22Rv1 (cell line): ENCODE data around the gene MYLK.

ENCODE experiments used
- ZFX ChIP-seq: fragments of 450-650 bp; IDR thresholded peaks from 2 replicates; pipeline ENCODE4 v1.6.1; 2017; ENCODE audit warnings: antibody characterized with exemption, borderline replicate concordance
- TF ChIP-seq, protein P1 (sequence below): fragments of 450-650 bp; IDR thresholded peaks from 2 replicates; pipeline ENCODE4 v1.5.1; 2017; ENCODE audit warnings: mild to moderate bottlenecking

DNA sequence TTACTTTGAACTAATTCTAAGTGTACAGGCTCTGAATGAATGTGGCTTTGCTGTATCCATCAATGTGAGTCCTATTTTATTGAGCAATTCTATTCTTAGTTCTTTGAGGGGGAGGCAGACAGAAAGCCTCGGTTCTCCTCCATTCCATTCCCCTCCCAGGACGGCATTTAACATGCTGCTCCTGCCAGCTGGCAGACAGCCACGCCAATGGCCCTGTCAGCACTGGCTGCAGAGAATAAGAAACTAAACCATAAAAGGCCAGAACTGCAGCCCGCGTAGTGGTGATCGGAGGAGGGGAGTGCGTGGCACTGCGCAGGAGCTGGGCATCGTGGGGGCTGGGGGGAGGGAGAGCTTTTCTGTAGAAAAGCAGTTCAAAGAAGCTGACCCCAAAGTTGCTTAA is 223.2 kb downstream of the MYLK start:
- TF ChIP-seq, protein P1, sequence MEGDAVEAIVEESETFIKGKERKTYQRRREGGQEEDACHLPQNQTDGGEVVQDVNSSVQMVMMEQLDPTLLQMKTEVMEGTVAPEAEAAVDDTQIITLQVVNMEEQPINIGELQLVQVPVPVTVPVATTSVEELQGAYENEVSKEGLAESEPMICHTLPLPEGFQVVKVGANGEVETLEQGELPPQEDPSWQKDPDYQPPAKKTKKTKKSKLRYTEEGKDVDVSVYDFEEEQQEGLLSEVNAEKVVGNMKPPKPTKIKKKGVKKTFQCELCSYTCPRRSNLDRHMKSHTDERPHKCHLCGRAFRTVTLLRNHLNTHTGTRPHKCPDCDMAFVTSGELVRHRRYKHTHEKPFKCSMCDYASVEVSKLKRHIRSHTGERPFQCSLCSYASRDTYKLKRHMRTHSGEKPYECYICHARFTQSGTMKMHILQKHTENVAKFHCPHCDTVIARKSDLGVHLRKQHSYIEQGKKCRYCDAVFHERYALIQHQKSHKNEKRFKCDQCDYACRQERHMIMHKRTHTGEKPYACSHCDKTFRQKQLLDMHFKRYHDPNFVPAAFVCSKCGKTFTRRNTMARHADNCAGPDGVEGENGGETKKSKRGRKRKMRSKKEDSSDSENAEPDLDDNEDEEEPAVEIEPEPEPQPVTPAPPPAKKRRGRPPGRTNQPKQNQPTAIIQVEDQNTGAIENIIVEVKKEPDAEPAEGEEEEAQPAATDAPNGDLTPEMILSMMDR, result no peak
- TF ChIP-seq ZFX, result no peak
